Activated naive CD4-positive, alpha-beta T cell treated with anti-CD3 and anti-CD28 coated beads, Interleukin-2, amount 50 U/mL, for 16 hours (primary cell): ENCODE results near the gene TDP2.
"Not testable (repeated sequence)": the region's sequence is repeated elsewhere in the genome, so short reads cannot be mapped to it uniquely, and the experiment has no call there.

Experiments
- DNase-seq: peaks from one replicate; pipeline ENCODE4 v3.0.0-alpha.2; 2020

The TDP2 gene

GRCh38 chr6:24644377-24644776 is 22.3 kb downstream of the TDP2 start:
- DNase-seq, result no peak

DNA sequence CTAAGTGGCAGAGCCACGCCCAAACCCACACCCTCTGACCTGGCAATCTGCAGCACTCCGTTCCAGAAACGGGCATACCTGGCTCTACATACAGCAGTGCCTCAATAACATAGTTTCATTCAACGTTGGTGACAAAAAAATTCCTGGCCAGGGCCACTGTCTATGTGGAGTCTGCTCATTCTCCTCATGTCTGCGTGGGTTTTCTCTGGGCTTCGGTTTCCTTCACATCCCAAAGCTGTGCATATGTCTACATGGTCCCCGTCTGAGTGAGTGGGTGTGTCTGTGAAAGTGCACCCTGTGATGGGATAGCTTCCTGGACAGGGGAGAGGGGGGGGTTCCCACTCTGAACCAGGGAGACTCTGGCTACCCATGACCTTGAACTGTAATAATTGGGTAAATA is 22.8 kb downstream of the TDP2 start:
- DNase-seq, result no peak

DNA sequence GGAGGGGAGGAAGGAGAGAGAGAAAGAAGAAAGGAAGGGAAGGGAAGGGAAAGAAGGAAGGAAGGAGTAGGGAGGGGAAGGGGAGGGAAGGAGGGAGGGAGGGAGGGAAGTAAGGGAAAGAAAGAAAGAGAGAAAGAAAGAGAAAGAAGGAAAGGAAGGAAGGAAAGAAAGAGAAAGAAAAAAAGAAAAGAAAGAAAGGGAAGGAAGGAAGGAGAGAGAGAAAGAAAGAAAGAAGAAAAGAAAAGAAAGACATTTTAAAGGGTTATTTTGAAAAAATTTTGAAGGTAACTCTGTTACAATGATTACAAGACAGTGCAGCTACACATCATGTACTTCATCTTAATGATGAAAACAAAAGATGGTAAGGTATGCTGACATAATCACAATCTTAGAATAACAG is 24.6 kb downstream of the TDP2 start:
- no peak for DNase-seq

DNA sequence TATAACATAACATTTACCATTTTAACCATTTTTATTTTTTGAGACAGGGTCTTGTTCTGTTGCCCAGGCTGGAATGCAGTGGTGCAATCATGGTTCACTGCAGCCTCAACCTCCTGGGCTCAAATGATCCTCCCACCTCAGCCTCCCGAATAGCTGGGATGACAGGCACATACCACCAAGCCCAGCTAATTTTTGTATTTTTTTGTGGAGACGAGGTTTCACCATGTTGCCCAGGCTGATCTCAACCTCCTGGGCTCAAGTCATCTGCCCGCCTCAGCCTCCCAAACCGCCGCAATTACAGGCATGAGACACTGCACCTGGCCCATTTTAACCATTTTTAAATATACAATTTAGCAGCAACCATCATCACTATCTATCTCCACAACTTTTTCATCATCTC is 26.1 kb downstream of the TDP2 start:
- DNase-seq, result not testable (repeated sequence)

DNA sequence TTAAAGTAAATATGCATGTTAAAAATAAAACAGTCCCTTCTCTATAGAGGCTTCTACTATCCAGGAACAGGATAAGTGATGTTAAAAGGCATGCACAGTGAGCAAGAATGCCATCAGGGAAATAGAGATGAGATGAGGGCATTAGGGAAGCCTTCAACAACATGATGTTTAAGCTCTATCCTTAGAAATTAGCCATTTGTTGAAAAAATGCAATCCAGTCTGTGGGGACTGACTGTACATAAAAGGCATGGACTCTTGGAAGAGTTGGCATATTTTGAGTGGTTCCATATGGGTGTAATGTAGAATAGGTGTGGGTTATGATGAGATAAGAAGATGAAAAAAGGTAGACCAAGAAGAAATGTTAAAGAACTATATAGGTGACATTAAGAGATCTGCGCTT is 26.5 kb downstream of the TDP2 start:
- no peak for DNase-seq

GRCh38 chr6:24636681-24637080 is 30.0 kb downstream of the TDP2 start:
- no peak for DNase-seq

DNA sequence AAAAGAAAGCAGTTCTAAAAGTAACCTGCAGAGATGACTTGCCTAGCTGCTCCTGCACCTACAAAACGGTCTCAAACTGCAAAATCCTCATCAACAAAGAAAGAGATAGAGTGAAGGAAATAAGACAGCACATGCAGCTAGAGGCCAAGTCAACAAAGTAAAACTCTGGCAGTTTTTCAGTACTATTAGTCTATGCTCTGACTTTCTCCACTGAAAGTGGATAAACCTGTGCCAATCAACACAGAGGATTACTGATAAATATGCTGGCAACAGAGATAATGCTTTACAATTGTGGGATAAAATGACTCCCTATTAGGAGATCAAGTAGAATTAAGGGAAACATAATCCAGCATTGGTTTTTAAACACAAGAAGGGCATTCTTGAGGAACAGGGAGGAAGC is 34.1 kb downstream of the TDP2 start:
- DNase-seq, result no peak

DNA sequence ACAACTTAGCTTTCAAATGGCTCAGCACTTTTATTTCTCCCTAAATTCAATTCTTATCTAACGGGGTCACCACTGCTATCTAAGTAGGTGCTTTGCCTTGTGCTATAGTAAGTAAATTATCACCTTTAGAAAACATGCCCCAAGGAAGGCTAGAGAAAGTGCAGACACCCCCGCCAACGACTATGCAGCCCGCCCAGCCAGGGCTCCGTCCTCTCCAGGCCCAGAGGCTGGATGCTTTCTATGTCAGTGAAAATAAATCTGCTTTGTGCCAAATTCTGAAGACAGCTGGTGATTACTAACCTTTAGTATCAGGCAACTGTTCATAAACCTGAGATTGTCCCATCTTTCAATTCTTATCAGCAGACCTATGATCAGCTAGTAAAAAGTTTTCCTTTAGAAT is 35.0 kb downstream of the TDP2 start:
- DNase-seq, result no peak

DNA sequence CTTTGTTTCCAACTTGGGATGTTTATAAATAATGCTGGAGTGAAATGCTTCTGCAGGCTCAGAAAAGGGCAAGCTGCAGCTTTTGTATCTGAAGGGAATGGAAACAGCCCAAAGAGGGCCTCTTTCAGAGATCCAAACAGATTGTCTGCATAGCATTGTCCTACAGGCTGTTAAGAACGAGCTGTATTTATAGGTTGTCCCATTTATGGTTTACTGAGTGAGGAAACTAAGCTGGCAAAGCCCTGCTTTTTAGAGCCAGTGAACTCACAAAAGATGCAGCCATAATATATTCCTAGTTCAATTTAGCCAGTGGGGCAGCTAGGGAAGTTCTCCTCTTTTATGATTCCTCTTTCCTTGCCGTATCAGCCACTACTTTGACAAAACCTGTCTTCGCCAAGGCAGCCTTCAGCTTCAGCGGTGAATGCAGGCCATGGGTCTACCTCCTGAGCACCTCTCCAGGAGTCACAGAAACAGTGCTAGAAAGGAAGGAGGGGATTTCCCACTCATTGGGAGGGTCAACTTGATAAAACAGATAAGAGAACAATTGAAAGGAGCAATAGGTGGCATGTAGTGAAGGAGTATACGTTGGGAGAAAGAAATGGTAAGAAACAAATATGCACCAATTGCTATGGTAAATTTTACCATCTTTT is 35.7 kb downstream of the TDP2 start:
- no peak for DNase-seq

DNA sequence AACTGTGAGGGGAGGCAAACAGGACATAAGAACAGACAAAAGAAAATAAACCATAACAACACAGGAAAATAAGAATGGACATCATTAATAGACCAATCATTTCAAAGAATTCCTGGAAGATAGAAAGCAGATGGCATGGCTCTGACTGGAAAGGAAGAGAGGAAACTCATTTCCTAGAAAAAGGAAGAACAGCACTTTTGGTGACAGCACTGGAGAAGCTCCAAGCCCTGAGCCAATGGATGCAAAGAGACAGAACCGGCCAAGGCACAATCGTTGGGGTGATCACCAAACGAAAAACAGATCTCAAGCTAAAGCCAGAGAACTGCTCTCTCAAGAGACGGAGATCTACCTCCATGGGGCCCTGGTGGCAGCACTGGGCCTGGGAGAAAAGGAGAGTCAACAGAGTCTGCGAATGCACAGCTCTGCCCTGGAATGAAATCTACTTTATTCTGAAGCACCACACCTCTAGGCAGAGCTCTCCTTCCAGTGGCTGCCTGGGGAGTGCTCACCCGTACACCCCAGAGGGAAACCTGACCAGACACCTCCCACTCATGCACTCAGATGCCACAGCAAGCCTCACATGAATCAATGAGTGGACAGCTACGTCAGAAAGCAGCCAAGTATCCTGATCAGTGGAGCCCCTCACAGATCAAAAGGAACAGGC is 44.9 kb downstream of the TDP2 start:
- no peak for DNase-seq

DNA sequence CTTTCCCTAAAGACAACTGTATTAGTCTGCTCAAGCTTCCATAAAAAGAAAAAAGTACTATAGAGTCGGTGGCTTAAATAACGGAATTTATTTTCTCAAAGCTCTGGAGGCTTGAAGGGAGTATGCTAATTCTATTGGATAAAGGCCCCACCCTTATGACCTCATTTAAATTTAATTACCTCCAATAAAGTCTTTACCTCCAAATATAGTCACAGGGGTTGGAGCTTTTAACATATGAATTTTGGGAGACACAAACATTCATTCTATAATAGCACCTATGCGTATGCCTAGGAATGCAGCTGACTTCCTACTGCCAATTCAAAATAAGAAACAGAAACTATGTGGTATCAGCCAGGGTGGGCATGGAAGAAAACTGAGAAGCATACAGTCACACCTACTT is 46.1 kb downstream of the TDP2 start:
- no peak for DNase-seq

GRCh38 chr6:24619661-24620060 is 47.0 kb downstream of the TDP2 start:
- DNase-seq, result no peak

- DNase-seq, result no peak
Measured at GRCh38 chr6:24614648-24615047, 52.1 kb downstream of the TDP2 start.

DNA sequence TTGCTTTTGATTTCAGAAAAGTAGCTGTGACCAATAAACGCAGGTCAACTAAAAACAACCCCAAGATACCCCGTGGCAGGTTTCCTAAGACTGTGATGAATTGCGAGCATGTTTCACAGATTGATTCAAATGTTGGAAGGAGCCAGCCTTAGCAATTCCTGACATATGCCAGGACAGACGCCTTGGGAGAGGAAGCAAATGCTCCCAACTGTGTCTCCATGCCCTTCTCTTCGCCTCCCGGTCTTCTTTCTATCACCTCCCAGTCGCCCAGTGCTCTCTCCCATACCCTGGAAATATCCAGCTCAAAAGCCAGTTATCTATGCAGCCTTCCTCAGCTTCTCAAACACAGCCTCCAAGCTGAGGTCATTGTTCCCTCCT is 52.7 kb downstream of the TDP2 start:
- no peak for DNase-seq

DNA sequence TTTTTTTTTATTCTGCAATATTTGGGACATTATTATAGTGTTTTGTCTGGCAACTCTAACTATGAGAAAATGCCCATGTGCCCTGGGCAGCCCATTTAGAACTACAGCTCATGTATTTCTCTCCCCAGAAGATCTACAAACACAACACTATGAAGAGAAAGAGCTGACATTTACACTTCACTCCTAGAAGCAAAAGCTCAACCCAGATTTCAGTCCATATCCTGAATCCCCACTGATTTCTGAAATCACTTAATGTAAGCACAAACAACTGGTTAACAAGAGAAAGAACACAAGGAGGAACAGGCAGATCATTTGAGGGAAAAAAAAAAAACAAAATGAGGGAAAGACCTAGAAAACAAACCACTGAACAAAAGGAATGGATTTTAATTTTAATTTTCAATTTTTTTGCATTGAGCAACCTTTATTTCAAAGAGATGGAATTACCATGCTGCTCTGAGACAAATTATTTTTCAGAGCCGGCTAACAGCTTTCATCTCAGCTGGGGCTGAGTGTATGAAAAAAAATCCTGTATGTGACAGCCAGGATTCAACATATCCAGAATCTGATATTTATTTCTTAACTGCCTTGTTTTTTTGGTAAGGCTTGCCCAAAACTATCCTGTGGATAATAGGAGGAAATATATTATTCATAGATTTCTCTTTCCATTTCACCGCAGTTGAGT is 53.2 kb downstream of the TDP2 start:
- DNase-seq, result no peak

DNA sequence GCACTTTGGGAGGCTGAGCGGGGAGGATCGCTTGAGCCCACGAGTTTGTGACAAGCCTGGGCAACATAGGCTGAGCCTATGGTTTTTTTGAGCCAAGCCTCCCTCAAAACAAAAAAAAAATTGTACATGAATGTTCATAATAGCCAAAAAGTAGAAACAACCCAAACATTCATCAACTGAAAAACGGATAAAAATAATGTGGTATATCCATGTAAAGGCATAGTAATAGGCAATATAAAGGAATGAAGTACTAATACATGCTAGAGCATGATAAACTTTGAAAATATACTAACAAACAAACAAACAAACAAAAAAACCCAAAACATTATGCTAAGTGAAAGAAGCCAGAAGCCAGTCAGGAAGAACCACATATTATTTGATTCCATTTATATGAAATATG is 56.0 kb downstream of the TDP2 start:
- DNase-seq, result no peak

DNA sequence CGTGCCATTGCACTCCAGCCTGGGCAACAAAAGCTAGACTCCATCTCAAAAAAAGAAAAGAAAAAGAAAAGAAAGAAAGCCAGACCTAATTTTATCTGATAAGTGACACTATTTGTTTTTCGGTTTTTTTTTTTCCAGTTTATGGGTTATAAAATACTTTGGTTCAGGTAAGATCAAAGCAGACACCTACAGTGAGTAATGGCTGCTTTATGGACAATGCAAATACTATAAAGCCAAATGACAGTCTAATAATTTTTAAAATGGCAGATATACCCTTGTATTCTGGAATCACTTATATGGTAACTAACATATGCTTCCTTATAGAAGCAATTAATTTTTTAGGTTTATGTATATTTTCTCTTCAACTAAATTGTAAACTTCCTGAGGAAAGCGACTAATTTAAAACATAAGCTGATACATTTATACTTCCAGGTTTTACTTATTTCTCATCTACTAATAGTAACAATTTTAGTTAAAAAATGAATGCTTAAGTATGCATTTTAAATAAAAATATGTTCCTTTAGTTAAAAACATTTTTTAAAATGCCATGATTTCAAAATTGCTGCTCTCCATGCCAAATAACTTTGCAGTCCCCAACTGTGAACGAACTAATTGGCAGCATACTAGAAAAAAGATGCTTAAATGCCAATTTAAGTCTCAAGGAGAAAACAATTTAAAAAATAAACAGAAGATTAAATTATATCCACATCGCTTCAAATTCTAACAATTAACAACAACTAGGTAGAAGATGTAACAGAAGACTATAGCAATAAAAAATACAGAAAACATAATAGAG is 59.2 kb downstream of the TDP2 start:
- DNase-seq, result no peak

DNA sequence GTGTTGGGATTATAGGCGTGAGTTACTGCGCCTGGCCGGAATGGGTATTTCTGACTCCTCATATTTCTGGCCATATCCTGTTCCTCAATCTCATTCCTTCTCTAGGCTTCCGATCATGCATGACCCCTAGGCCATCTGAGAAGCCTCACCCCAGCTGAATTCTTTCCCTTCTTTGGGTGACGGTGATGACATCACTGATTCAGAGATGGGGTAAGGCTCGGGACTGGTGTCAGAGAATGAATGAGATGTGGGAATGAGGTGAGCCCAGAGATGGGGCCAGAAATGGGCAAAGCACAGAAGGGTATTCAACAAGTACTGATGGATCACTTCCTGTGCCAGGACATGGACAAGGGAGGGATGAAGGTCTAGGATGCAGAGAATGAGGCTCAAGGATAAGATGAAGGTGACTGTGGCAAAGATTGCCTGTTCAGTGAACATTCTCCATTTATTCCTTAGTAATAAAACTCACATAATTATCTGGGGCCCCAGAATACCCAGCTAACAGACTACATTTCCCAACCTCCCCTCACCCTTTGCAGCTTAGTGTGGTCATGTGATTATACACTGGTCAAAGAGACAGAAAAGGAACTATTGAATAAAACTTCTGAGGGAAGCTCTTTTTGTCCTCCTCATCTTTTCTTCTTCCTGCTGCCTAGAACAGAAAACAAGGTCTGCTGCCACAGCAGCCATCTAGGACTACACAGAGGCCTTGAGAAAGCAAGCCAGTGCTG is 60.3 kb downstream of the TDP2 start:
- no peak for DNase-seq

DNA sequence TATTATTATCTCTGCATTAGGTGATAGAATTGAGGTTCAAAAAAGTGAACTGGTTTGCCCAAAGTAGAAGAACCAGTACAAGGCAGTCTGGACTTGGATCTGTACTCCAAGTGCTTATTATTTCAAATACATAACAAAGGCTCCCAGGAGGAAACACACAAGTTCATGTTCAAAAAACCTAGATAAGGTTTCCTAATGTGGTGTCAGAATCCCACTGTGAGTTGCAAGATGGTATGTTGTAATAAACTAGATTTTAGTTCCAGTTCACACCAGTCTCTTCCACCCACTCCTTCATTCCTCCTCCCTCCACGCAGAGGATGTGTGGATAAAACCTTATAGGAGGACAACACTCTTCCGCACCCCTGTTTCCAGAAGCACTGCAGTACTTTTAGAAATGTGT is 63.5 kb downstream of the TDP2 start:
- no peak for DNase-seq

GRCh38 chr6:24600903-24601302 is 65.8 kb downstream of the TDP2 start:
- DNase-seq, result no peak
